ENCODE data around the gene PARP4. TPM values are rescaled to one million over a fixed set of nuclear protein-coding genes. Genes with fewer than 3 reads are reported as not detected.

PARP4 gene
- total RNA-seq, 1 experiment from 2014 or later: 25.9 TPM

GRCh38 chr13:24502533-24503378 is 9.8 kb downstream of the PARP4 start:
- no peak overlapping the region for H3K56ac ChIP-seq (ENCODE audit: insufficient read length, low read depth, low read length)
- H2AFZ ChIP-seq (ENCODE audit: low read length): no peak overlapping the region
- no peaks in the 10 kb centered on the region for H3K9me3 Mint-ChIP-seq
- no peak overlapping the region for H2BK15ac ChIP-seq (ENCODE audit: low read depth, low read length)
- H3K27me3 ChIP-seq (ENCODE audit: insufficient read depth, low read length): no peaks in the 10 kb centered on the region
- H2BK5ac ChIP-seq (ENCODE audit: insufficient read length, low read length): no peak overlapping the region
- H4K8ac ChIP-seq (replicated peaks; ENCODE audit: insufficient read length, low read depth, low read length): no peak overlapping the region
- no peaks in the 10 kb centered on the region for H3K79me2 ChIP-seq (ENCODE audit: insufficient read depth, low read length)
- H3T11ph ChIP-seq (ENCODE audit: low read length): no peak overlapping the region
- peaks cover 4 to 8% of the 10 kb centered on the region in 2 experiments; a peak in 2 of 4 replicates for H3K4me1 Mint-ChIP-seq
- no peak for DNase-seq
- H3K23me2 ChIP-seq (ENCODE audit: insufficient read length, low read depth, low read length, poor library complexity, severe bottlenecking): no peaks in the 10 kb centered on the region
- no peak overlapping the region for H2BK20ac ChIP-seq (ENCODE audit: low read depth, low read length, poor library complexity, severe bottlenecking)
- H3K9me3 ChIP-seq (ENCODE audit: control insufficient read depth, low read depth, low read length): no peaks in the 10 kb centered on the region
- H3K36me3 Mint-ChIP-seq (ENCODE audit: insufficient read depth in 1 of 3, low read depth in 3 of 3): peaks cover 5 to 23% (median 18%) of the 10 kb centered on the region in 3 experiments
- no peak overlapping the region for H2BK12ac ChIP-seq (ENCODE audit: insufficient read length, low read depth, low read length)
- H3K4me1 ChIP-seq (ENCODE audit: insufficient read depth, low read length): no peaks in the 10 kb centered on the region
- H3K27ac Mint-ChIP-seq: peak overlapping the region in 2 of 3 experiments; percentile 38 to 56; a peak in 3 of 7 replicates
- no peak overlapping the region for H3K27ac ChIP-seq (ENCODE audit: insufficient read length, low read depth, low read length)
- no peak overlapping the region for H3K18ac ChIP-seq (ENCODE audit: insufficient read length, low read depth, low read length)
- no peak overlapping the region for H4K91ac ChIP-seq (ENCODE audit: insufficient read length, low read depth, low read length)
- no peak for TF ChIP-seq CTCF (conservative IDR thresholded peaks at IDR 0.05)
- no peak overlapping the region for H3K23ac ChIP-seq (ENCODE audit: insufficient read length, low read depth, low read length)
- no peaks in the 10 kb centered on the region for H3K27me3 Mint-ChIP-seq (ENCODE audit: low read depth)
- H2BK120ac ChIP-seq (ENCODE audit: low read depth, low read length, poor library complexity, severe bottlenecking): no peak overlapping the region
- H4K20me1 ChIP-seq (ENCODE audit: control insufficient read depth, insufficient read depth, insufficient read length): no peaks in the 10 kb centered on the region
- H3K4me3 Mint-ChIP-seq: no peak overlapping the region
- H3K4me2 ChIP-seq (ENCODE audit: insufficient read depth, insufficient read length, low read length): no peak overlapping the region
- no peak overlapping the region for H4K5ac ChIP-seq (ENCODE audit: insufficient read length, low read depth, low read length)
- H3K4ac ChIP-seq (ENCODE audit: low read depth, low read length): no peak overlapping the region
- no peak overlapping the region for H3K9ac ChIP-seq (ENCODE audit: extremely low read depth, insufficient read length, low read length)
- no peak overlapping the region for H3K14ac ChIP-seq (ENCODE audit: insufficient read depth, low read length)
- WGBS (ENCODE audit: extremely low coverage, insufficient read length, low lambda C conversion rate): no CpG with 5 or more reads among the region's 8 CpGs
- no peak overlapping the region for H2AK5ac ChIP-seq (ENCODE audit: insufficient read length, low read length)
- no peaks in the 10 kb centered on the region for H3K79me1 ChIP-seq (ENCODE audit: insufficient read depth, low read depth, low read length, poor library complexity, severe bottlenecking)

Data from H9 (cell line).